ENCODE results near the gene LRRC55.
"Not testable (repeated sequence)": the region's sequence is repeated elsewhere in the genome, so short reads cannot be mapped to it uniquely, and the experiment has no call there.

LRRC55 gene

DNA sequence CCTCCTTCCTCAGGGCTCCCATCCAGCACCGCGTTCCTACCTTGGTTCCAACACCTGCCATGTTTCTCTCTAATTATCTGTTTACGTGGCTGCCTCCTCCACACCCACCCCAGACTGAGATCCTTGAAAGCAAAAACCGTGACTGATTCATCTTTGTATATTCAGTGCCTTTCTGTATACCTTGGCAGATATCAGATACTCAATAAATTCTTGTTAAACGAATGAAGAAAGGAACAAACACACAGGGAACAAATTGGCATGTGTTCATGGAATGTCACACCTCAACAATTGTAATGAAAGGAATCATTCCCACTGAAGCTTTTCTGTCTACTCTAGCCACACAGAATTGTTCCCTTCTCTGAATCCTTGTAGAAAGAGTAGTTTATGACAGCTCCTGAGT is 20.4 kb upstream of the LRRC55 start:
- DNase-seq (ENCODE audit: low read depth): no peak

GRCh38 chr11:57162179-57162898 is 19.4 kb upstream of the LRRC55 start:
- DNase-seq (ENCODE audit: low read depth): no peak

GRCh38 chr11:57163160-57163868 is 18.4 kb upstream of the LRRC55 start:
- DNase-seq (ENCODE audit: low read depth): no peak

DNA sequence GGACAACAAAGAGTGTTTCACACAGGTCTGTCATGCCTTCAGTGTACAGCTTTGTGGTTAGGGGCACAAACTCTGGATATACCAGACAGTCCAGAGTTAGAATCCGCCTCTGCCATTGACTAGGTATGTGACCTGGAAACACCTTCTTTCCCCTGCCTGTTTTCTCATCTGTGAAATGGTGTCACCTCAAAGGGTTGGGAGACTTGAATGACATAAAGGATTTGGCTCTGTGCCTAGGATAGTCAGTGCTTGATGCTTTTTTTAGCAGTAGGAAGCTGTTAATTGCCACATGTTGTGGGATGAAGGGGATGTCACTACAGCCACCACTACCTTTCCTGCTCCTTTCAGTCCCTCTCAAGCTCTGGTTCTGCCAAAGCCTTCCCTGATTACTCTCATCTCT is 17.4 kb upstream of the LRRC55 start:
- no peak for DNase-seq (ENCODE audit: low read depth)

- DNase-seq (ENCODE audit: low read depth): no peak
These were observed 14.5 kb upstream of the LRRC55 start for GRCh38 chr11:57167125-57167846.

- DNase-seq (ENCODE audit: low read depth): not testable (repeated sequence)
These were observed 11.9 kb upstream of the LRRC55 start for GRCh38 chr11:57169732-57170313.

DNA sequence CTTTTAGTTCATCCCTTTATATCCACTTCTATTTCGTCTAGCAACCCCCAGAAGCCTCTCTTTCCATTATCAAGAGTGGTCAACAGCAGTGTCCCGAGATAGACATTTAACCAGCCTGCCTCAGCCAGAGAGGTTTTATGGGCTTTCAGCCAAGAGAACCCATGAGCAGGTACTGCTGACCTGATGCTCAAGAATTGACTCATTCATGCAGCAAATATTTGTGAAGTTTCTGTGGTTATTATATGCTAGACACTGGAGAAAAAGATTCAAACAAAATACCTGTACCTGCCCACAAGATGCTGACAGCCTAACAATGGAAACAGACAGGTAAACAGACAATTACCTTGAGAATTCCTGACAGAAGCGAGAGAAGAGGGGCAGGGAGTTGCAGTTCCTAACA is 9.7 kb upstream of the LRRC55 start:
- no peak for DNase-seq (ENCODE audit: low read depth)

DNA sequence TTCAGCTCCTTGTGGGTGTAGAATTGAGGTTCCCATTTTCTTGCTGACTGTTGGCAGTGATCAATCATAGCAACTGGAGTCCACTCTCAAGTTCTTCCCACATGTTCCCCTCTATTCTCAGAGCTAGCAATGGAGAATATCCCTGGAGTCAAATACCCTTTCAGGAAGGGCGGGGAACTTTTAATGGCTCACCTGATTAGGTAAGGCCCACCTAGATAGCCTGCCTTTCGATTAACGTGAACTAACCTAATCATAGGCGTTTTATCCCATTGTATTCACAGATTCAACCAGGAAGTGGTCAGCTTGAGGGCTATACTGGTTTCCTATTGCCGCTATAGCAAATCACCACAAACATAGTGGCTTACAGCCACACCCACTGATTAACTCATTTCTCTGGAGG is 7.1 kb upstream of the LRRC55 start:
- no peak for DNase-seq (ENCODE audit: low read depth)

DNA sequence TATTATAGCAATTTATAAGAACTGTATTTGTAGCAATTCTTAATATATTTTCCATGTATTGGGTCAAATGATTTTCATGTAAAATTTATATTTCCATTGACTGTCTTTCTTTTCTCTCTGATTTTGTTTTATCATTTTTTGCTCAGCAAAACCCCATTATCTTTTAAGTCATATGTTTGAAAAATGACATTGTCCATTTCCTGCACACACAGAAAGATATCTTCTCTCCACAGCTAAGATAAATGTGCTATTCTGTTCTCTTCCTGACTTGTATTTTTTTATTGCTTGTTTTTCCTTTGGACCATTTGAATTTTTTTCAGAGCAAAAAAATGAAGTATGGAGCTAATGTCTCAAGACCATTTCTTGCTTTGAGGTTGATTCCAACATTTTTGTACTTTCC is 6.3 kb upstream of the LRRC55 start:
- no peak for DNase-seq (ENCODE audit: low read depth)

GRCh38 chr11:57178334-57178733 is 3.4 kb upstream of the LRRC55 start:
- DNase-seq (ENCODE audit: low read depth): no peak

- DNase-seq (ENCODE audit: low read depth): no peak
These were observed 2.1 kb upstream of the LRRC55 start for GRCh38 chr11:57179681-57180080.

DNA sequence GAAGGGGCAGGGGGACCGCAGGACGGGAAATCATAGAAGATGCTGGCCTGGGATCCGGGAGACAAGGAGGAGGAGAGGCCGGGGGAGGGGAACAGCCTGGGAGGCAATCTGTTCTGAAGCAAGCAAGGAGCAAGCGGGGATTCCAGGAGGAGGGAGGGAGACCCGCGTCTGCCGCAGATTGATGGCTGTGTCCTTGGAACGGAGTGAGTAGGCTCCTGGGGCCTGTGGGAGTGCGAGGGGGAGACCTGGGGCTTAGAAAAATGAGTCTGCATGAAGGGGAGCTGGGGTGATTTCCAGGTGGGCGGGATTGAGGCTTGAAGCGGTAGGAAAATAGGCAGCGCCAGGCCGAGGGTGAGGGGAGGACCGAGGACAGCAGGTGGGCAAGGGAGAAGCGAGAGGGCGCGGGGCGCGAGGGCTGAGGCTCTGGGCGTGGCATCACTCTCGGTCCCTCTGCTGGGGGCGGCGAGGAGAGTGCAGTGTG is 1.6 kb upstream of the LRRC55 start:
- no peak for DNase-seq (ENCODE audit: low read depth)

DNA sequence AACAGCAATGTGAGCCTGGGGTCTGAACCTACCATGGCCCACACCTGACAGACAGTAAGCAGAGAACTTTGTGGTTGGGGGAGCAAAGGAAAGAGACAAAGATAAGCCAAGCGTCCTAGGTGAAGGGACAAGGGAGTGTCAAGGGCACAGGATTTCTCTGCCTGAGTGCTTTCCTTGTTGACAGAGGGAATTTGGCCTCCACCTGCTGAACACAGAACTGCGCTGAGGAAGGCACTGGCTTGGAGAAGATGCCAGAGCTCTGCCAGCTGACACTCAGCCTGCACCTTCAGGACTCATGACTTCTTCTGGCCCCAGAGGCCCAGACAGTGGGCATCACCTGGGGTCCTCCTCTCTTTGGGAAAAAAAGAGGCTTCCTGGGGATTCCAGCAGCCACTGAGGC is 789 bp upstream of the LRRC55 start:
- no peak for DNase-seq (ENCODE audit: low read depth)

- DNase-seq (ENCODE audit: low read depth): no peak
These were observed 1.1 kb downstream of the LRRC55 start for GRCh38 chr11:57182896-57183295.

DNA sequence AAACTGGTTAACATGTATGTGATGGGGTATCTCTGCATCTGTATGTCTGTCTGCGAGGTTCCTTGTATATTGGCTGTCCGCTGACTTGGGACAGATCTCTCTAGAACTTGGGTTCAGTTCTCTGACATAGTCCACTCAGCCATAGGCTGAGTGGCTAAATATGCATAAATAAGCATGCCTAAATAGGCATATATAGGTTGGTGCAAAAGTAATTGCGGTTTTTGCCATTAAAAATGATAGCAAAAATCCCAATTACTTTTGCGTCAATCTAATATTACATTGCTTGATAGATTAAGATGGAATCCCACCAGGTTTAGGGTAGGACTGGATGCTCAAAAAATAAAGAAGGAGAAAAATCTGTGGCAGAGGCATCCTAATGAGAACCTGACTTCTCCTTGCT is 8.8 kb downstream of the LRRC55 start:
- no peak for DNase-seq (ENCODE audit: low read depth)

DNA sequence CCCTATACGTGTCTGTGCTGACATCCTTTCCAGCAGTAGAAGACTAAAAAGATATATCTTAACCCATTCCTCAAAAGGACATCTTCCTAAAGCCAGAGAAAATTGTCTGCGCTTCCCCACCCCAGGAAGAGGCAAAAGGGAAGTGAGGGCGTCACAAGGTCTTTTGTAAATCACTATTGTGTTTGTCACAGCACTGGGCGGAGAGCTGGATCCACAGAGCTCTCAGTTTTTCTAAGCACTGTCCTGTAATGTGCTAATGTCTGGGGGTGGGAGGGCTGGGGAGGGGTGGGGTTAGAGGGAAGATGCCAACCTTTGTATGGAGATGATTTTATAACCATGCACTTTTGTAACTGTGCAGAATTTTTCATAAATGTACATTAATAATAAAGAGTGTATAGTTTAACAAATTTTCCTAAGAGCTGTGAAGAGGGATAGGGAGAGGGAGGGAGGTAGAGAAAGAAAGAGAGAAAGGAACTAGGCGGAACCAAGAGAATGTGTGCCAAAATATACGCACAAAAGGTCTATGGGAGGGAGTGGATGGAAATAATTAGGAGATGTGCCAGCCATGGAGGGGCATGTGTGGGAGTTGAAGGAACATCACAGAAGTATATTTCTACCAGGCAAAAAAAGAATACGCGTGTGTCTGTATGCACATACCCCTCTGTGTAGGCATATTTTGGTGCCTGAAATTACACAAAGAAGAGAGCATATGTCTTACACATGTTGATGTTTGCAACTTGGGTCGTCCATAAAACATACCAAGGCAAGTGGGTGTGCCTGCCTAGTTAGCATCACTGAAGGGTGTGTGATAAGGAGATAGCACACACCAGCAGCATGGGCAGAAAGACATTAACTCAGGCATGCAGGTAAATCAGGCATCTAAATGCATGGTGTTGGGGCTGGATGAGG is 9.8 kb downstream of the LRRC55 start:
- no peak for DNase-seq (ENCODE audit: low read depth)

DNA sequence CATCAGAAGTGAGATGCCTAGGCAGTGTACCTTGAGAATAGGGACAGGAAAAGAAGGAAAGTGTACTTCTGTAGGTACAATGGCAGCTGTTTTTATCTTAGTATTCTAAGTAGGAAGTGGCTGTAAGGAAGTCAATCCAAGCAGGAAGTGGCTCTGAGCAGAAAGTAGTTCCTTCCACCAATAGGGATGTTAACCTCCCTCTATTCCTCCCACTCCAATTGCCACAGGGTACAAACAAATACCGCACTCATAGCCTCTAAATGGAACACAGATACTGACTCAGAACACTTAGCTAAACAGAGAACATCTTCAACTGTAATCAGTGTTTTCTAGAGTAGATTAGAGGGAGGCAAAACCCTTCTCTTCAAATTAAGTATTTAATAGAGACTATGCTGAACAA is 10.6 kb downstream of the LRRC55 start:
- no peak for DNase-seq (ENCODE audit: low read depth)

DNA sequence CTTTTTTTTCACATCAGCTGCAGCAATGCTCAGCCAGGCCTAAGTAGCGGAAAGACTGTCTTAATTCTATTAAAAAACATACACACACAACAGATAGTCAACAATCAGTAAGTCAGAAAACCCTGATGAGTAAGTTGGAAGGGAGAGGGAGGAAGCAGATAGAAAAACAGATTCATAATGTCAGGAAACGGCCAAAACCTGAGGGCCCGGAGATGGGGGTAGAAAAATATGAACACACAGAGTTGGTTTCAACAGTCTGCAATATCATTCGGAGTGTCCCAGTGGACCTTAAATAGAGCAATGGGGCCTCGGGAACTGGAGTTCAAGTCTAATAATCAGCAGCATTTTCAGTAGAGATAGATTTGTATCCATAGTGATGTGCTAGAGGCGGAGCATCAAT is 14.8 kb downstream of the LRRC55 start:
- no peak for DNase-seq (ENCODE audit: low read depth)

GRCh38 chr11:57197762-57198161 is 16.0 kb downstream of the LRRC55 start:
- no peak for DNase-seq (ENCODE audit: low read depth)

DNA sequence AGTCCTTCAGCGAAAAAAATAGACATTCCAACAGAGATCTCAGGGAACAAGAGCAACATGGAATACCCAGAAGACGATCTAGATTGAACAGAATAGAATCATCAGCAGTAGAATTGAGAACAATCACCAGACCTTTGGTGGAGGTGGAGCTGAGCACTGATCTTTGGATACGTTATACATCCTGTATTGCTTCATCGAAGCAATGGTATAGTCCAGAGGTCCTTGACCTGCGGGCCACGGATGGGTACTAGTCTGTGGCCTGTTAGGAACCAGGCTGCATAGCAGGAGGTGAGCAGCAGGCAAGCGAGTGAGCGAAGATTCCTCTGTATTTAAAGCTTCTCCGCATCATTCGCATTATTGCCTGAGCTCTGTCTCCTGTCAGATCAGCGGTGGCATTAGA is 17.6 kb downstream of the LRRC55 start:
- DNase-seq (ENCODE audit: low read depth): no peak

- no peak for DNase-seq (ENCODE audit: low read depth)
These were observed 19.2 kb downstream of the LRRC55 start for GRCh38 chr11:57200917-57201316.

GRCh38 chr11:57202281-57202680 is 20.5 kb downstream of the LRRC55 start:
- no peak for DNase-seq (ENCODE audit: low read depth)

Data from stimulated activated CD8-positive, alpha-beta memory T cell treated with anti-CD3 and anti-CD28 coated beads, Interleukin-7, amount 100 ng/mL, for 24 hours (primary cell).